Measurements from ENCODE around the gene BDH2.

The BDH2 gene

DNA sequence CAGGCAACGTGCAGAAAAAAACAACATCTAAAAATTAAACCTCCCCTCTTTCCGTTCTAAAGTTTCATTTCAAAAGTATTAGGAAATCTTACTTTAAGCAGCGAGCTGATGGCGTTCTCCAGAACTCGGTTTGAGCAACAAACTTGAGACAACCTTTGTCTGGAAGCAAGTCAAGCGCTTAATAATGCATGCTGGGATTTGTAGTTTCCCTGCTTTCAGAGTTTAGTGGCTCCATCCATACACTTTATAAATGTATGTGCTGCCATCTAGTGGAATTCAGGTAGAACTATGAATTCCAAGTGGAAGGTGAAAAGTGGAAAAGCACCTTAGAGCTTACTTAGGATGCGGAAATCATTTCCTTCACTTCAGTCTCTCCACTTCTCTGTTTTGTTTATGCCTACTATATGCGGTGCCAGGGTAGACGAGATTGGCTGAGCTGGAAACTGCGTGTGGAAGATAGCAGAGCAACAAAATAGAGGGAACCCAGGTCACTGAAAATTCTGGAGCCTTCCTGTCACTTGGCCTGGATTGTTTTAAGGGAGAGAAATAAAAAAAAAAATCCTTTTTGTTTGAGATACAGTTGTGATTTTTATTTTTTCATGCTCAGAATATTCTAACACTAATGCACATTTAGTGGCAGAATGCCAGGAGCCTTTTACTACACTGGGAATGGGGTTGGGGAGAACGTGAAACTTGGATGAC lies at the start of gene BDH2:
BDH2 (minus strand) TSS at position 144 of the 702 bp plus-strand sequence. CDS start 3,580 bp downstream, outside the sequence.
- DNase-seq: peak; percentile 58

DNA sequence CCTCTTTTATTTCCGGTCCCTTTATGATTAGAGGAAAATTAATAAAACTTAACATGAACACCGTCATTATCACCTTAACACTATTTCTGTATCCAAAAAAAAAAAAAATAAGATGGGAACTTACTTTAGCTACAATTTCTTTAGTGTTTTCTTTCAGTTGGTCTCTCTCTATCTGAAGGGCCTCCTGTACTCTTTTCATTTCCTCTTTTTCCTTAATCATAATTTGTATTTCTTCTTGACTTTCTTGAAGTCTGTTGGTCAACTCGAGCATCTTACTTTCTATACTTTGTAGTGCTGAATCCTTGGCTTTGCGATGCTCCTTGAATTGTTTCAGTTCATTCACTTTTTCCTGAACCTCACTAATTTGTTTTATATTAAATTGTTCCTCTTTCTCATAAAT lies 45.3 kb upstream of the BDH2 start:
- DNase-seq: no peak

DNA sequence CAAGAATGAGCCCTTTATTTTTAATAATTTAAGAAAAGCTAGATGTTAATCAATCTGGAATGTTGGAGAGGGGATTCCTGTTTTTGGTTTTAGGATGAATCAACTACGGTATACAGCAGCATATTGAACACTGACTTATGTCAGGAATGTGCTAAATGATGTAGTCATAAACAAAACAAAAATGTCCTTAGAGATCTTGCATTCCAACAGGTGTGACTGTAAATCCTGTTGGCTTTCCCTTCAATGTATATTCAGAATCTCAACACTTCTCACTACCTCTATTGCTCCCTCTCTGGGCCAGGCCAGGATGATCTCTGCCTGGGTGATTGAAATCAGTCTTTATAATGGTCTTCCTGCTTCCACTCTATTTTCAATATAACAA lies 37.8 kb upstream of the BDH2 start:
- no peak for DNase-seq

DNA sequence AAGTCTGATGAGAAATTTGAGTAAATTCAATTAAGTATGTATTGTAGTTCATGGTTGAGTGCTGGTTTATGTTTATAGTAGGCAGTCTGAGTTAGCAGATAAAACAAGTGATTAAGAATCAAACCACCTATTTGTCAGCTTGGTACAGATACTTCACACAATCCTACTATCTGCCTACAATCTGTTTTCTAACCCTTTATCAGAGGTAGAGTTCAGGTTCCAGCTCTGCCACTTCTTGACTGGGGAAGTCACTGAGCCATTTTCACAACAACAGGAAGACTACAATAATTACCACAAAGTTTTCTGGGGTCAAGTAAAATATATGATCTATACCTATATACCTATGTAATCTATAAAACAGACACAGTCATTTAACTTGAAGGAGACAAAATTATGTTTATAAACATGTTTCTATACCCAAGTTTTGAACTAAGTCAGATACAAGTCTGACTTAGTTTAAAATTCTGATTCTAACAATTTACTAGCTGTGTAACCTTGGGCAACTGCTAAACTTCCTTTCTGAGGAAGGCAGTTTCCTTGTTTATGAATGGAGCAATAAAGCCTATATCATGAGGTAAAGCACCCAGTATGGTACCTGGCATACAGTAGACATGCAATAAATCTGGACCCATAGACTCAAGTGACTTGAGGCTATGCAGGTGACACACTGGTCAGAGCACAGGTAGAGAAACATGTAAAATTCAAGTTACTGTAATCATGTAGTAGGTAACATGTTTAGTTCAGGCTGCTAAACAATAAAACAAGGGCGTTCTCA lies 37.2 kb upstream of the BDH2 start:
- no peak for DNase-seq

DNA sequence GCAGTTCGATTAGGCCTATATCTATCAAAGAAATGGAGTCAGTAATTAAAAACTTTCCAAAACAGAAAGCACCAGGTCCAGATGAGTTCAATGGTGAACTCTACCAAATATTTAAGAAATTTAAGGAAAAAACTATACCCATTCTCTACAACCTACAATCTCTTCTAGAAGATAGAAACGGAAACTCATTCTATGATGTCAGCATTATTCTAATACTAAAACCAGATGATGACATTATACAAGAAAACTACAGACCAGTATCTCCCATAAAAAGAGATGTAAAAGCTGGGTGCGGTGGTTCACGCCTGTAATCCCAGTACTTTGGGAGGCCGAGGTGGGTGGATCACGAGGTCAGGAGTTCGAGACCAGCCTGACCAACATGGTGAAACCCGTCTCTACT lies 29.5 kb upstream of the BDH2 start:
- no peak for DNase-seq

DNA sequence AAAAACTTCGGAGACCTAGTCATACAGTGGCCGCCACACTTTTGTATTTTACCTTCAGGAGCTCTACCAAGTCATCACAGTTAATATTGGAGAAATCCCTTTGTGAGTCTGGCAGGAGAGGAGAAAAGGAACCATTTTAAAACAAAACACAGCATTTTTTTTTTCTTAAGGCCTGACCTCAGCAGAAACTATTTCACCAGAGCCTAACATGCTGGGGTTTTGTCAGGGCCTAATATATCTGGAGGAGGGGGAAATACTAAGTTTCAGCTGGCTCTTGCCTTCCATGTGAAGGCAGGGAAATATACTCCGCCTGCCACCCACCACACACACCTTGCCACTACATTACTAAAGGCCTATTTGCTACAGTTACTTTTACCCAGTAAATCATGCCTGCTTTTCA lies 26.5 kb upstream of the BDH2 start:
- no peak for DNase-seq

DNA sequence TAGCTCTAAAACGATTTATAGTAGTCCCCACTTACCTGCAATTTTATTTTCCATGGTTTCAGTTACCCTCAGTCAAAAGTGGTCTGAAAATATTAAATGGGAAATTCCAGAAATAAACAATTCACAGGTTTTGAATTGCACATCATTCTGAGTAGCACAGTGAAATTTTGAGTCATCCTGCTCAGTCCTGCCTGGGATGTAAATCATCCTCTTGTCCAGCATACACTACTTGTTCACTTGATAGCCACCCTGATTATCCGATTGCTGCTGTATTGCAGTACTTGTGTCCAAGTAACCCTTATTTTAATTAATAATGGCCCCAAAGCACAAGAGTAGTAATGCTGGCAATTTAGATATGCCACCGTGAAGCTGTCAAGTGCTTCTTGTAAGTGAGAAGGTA lies 23.5 kb upstream of the BDH2 start:
- no peak for DNase-seq

DNA sequence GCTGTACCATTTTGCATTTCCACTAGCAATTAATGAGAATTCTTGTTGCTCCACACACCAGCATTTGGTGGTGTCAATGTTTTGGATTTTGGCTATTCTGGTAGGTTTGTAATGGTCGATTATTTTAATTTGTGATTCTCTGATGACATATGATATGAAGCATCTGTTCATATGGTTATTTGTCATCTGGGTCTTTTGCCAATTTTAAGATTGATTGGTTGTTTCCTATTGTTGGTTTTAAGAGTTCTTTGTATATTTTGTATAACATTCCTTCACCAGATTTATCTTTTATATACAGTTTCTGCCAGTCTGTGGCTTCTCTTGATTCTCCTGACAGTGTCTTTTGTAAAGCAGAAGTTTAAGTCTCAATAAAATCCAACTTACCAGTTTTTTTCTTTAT lies 18.5 kb upstream of the BDH2 start:
- DNase-seq: no peak

DNA sequence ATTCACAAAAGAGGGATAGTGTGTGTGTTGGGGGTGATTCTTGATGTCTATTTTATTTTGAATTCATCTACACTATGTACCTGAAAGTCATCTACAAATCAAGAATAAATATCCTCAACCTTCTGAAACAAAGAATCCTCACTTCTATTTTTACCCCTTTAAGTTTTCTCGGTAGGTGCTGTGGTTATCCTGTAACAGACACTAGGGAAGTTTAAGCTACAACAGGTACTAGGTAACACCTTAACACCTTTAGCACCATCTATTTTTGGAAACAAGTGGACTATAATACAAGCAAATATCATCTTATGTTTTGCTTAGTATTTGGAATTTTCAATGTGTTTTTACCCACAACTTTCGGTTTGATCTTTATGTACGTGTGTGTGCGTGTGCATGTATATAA lies 12.0 kb upstream of the BDH2 start:
- no peak for DNase-seq

DNA sequence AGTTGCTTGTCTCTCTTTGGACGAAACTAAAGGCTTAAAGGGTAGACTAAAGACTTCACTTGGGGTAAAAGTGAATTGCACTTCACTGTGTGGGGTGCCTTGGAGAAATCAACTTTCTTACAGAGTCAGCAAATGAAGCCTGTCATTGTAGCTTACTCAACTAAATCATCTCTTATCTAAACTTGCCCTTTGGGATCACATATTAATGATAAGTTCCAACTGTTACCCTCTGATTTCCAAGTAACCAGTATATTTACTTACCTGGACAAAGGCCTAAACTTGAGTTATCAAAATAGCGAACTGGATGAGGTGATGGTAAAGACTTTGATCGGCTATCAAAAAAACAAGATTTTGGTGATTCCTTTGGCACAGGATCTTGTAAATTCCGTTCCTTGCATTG lies 8.9 kb upstream of the BDH2 start:
- DNase-seq: no peak

DNA sequence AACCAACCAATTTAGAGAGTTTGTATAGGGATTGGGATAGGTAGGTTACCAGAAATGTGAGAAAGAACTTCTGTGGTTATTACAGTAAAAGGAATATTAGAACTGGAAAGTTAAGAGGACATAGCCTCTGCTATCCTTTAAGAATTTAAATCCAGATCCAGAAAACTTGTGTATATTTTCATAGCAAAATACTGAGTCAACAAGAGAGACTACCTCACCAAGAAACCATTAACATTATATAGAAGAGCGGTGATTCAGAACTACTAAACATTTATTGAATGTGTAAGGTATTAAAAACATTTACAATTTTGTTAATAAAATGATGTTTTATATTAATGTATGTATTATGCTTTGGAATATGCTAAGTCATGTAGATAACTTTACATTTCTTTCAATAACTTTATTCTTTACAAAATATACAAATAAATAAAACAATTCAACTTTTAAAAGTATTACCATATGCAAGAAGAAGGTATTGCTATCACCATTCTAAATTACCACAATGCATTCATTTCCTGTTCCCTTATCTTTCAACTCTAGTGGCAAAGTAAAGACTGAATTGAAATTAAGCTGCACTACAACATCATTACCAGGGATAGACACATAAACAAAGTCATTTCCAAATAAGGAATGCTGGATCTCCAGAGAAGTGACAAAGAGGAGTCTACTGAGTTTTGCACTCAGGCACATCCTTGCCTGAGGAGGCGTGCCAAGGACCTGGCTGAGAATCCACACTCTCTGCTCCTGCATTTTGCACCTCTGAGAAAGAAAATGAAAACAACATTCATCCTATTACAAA lies 6.1 kb upstream of the BDH2 start:
- no peak for DNase-seq

DNA sequence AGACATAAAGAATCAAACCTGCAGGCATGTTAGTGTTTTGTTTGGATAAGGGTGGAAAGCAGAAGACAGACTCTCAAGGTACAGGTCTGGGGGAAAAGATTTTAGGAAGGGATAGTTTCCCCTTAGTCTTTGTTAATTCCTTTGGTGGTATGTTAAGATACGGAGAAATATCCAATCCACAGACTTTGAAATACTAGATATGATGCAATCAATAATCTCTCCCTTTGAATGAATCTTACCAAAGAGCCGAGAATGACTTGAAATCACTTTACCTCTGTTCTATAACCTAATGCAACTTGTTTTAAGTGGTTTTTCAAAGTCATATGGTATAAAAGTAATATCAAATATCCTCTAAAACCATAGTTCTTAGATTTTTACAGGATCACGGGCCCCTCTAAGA lies 5.3 kb upstream of the BDH2 start:
- no peak for DNase-seq

DNA sequence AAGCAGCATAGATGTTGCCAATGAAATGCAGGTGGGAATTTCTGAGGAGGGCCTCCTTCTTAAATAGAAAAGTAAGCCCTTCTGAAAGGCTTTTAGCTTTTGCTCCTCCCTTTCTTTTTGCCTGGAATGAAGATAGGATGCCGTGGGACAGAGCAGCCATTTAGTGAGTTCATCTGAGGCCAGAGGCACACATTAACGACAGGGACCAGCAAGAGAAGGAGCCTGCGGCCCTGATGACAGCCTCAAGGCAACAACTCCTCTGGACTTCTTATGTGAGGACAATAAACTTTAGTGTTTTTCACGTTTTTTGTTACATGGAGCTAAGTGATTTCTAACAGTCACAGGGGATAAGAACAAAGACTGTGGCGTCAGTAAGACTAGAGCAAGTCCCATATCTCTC lies 1.1 kb upstream of the BDH2 start:
- DNase-seq: no peak

DNA sequence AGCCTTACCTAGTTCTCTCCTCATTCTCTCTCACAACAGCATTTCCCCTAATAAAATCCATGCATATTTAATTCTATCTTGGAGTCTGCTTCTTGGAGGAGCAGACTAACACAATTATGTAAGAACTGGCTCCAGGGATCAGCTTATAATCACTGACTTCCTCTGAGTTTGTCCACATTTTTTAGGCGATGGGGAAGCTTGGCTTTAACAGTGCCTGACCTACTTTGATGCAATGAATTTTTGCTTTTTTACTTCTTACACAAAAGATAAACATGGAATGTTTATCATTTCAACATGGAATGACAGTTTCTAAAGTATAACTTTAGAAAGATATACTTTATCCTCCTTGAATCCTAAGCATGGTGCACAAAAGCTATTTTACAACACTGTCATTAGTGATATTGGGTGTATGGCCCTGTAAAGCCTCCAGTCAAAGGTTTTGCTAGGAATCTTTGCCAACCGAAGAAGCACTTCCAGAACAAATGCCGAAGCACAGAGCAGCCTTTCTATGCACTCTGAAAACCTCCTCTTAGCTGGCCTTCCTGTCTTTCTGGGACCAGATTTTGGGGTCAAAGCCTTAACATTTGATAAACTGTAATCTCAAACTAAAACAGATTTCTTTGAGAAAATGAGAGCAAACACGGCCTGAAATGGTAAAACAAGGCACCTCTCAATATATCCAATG lies 736 bp downstream of the BDH2 start:
- DNase-seq: no peak

DNA sequence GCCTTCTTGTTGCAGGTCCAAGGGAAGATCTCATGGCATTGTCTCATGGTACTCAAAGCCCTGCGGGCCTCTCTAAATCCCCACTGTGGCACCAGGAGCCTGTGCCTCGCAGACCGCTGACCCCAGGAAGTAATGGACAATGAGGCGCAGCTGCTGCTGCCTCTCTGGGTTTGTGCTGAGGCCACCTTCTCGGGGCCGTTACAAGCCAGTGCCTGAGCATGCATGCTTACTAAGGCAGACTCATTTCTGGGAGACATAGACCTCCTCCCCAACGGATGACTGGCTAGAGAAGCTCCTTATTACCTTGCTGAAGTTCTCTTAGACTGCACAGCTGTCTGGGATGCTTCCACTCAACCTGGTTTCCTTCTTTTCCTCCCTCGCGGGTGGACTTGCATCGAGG lies 1.3 kb downstream of the BDH2 start:
- DNase-seq: no peak

DNA sequence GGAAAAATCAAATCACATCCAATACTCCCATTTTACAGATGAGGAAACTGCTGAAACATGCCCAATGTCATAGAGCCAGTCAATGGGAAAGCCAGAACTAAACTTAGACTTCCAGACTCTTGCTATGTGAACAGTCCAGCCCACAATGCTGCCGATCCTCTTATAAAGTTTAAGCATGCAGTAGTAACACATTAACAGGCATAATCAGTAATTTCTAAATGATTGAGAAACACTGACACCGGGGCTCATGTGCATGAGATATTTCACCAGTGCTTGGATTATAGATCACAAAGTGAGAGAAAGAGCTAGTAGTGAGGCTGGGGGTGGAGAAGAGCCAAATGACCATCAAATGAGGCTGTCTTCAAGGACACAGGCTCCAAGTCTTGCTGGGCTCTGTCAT lies 2.5 kb downstream of the BDH2 start:
- DNase-seq: no peak

DNA sequence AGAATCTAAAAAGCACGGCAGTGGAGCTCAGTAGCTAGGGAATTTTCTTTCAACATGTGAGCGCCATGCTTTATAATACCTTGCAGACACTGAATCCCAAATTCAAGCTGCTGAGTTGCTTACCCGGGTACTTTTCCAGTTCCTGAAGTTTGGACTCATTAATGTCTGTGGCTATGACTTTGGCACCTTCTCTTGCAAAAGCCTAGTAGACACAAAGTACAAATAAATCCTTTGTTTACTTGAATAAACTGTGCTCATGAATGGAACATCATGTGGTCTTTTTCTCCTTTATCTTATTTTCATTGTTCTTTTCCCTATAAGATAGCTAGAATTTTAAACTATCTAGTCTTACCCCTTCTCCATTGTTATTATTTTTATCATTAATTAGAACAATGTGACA lies 4.6 kb downstream of the BDH2 start:
- no peak for DNase-seq

DNA sequence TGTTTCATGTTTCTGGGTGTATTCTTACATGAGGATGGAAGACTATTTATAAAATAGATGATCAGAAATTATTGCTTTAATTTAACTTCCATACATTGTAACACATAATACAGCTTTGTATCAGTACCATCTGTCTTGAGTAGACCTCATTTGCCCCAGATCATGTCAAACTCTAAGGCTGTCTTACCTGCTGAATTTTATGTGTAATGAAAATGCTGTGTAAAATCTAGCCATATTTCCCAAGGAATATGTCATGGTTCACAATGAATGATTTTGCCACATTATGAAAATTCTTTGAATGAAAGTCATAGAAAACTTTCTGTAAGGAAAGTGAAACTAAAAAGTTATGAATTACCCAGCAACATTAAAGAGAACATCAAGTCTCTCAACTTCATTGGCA lies 7.4 kb downstream of the BDH2 start:
- DNase-seq: no peak

DNA sequence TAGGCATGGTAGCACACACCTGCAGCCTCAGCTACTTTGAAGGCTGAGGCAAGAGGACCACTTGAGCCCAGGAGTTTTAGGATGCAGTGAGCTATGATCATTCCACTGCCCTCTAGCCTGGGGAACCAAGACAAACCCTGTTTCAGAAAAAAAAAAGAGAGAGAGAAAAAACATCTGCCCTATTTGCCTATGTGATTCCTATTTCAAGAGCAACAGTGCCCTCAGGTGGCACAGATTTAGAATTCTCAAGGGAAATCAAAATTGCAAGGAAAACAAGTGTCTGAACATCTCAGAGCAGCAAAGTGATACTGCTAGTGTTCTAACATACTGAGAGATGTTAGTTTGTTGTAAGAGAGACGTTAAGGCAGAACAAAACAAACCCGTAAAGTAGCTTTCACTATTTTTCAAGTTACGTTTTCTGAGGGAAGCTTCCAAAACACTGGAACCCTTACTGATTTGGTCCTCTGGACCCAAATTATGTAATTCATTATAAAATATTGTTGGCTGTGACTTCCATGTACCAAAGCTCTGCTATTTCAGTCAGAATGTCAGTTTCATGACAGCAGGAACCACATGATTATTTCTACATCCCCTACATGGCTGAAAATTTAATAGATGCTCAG lies 7.9 kb downstream of the BDH2 start:
- DNase-seq: peak; percentile 24

DNA sequence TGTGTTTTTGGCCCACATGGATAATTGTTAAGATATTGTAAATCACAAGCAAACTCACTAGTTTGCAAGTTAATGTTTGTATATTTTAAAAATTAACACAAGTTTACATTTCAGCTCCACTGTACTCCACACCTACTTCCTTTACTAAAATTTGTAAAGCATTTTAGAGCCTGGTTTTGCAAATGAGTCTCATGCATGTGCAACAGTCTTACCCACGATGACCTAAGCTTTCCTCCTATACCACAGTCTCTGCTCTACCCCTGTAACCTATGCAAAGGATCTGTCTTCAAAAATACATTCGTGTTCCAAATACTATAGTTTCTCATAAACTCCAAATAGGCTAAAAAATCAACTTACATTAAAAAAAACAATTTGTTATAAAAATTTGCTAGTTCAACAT lies 10.2 kb downstream of the BDH2 start:
- no peak for DNase-seq

DNA sequence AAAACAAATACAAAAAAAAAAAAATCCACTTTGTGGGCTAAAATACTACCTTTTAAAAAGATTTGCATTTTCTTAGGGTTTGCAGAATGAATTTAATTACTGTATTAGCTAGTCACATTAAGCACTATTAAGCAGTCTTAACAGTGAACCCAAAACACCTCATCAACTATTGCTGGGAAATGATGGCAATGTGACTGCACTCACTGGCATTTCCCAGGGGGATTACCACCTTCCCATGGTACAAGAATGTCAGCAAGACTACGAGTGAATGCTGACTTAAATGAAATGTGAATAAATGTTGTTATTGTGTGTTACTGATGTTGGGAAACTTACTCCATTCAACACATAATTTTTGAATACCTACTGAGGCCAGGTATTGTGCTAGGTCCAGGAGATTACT lies 13.1 kb downstream of the BDH2 start:
- no peak for DNase-seq

DNA sequence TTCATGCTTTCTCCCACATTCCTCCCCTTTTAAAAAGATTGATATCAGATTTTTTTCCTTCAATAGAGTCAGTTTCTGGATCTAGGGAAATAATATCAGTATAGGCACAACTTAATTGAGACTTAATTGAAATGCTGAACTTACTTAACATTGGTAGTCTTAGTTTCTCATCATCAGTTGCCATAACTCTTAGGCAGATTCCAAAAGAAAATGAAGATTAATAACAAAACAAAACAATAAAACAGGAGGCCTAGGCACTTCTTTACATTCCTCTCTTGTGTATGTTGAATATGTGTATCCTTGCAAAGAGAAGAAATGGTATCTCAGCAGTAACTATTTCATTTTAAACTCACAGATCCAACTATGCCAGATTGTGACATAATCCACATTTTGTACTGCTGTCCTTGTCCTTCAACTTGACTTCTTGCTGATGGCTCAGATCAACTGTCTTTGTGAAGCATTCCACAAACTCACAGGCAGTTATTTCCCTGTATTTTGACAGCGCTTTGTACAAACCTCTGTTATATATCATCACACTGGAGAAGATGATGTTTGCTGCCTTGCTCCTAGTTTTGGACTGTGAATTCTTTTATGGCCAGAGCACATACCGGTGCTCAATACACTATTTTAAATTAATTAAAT lies 14.0 kb downstream of the BDH2 start:
- no peak for DNase-seq
